IPS-NIHi11 (cell line): Measurements from ENCODE around the gene C1S.

Experiments
- DNase-seq: peaks from one replicate; pipeline ENCODE4 v3.0.0; 2012; ENCODE audit warnings: mixed read lengths, low spot score

C1S gene

GRCh38 chr12:7076493-7076892 is 16.0 kb downstream of the C1S start:
- DNase-seq = no peak

- no peak for DNase-seq
Observed at GRCh38 chr12:7078163-7078562, 17.6 kb downstream of the C1S start.

DNA sequence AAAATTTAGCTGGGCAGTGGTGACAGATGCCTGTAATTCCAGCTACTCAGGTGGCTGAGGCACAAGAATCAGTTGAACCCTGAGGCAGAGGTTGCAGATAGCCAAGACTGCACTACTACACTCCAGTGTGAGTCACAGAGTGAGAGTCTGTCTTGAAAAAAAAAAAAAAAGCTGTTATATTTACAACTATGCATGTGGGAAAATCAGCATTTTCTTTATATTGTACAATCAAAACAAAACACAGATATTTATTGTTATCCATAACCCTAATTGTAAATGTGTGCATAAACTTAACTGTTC is 19.3 kb downstream of the C1S start:
- no peak for DNase-seq

GRCh38 chr12:7081037-7081436 is 20.5 kb downstream of the C1S start:
- no peak for DNase-seq

DNA sequence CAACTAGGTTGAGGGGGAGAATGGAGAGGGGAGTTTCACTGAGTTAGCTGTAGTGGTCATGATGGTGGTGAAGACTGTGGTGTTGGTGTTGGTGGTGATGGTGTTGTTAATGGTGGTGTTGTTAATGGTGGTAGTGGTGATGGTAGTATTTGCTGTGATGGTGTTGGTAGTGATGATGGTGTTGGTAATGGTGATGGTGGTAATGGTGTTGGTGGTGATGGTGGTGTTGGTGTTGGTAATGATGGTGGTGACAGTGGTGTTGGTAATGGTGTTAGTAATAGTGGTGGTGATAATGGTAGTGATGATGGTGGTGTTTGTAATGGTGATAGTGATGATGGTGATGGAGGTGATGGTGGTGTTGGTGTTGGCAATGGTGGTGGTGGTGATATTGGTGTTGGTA is 22.6 kb downstream of the C1S start:
- no peak for DNase-seq

DNA sequence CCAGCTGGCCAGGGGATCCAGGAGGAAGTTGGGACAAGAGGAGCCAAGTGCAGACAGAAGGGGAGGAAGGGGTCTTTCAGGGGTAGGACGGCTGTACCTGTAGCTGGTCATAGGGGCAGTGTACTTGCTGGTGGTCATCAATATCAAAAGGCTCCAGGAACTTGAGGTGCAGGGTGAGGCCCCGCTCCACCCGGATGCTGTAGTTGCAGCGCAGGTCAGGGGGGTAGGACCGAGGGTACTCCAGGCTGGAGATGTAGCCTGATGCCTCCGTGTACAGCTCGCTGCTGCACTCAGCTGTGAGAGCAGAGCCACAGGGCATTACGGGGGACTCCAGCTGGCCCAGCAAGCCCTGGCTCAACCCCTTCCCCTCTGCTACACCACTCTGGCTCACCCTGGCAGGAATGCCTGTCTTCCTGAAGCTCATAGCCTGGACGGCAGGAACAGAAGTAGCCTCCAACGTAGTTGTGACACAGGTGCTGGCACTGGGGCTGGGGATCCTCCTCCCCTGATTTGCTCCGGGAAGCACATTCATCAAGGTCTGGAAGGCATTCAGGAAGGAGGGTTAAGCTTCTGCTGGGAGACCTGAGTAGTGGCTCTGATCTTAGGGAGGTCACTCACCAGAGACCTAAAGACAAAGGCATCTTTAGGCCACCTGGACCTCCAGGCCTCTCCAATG is 28.8 kb downstream of the C1S start:
- DNase-seq = no peak

- DNase-seq = peak; percentile 60
Observed at GRCh38 chr12:7090222-7090998, 29.9 kb downstream of the C1S start.

DNA sequence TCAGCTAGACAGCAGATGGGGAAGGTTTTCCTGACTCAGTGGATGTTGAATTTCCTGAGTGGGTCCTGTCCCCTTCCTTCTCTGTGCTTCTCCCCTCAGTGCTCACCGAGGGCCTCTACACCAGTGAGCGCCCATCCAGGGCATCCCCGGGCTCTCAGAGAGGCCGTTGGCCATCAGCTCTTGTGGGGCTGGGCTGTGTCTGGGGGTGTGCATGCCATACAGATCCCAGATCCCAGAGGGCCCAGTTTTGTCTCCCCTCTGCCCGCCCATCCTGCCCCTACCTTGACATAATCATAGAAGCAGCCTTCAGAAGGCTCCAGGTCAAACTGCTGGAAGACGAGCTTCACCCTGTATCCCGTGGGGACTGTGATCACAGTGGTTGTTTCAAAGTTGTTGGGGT is 30.7 kb downstream of the C1S start:
- DNase-seq = no peak

GRCh38 chr12:7091660-7092228 is 31.2 kb downstream of the C1S start:
- DNase-seq = no peak

DNA sequence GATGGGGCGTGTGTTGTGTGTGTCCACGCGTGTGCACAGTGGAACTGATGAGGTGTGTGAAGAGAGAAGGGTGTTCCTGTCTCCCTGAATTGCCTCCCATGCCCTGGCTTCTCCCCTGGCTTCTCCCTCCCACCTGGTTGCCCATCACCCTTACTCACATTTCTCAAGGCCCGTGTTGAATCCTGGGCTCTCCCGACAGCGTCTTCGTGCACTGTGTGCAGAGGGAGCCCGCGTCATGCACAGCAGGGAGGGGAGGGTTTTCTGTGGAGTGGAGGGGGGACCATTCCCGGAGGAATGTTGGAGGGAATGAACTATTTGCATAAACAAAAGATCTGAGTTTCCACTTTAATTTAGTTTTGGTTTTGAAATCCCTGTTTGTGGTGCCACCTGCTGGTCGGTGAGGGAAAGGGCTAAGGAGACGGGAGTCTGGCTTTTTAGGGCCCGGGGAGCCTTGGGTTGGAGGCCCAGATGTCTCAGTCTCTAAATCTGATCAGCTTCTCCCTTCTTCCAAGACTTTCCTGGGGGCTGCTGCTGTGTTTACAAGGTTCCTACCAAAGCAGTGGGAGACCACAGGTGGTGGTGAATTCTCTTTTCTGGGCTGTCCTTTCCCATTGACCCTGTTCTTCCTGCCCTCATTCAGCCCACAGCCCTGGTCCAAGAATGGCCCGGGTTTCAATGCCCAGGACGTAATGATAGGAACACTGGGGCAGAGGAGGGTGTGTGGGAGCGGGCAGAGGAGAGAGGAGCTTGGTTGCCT is 31.9 kb downstream of the C1S start, which contains the start of gene C1R:
Gene C1R (minus strand): TSS at position 217 of the 757 bp plus-strand sequence. CDS start 57 bp downstream, at position 160.
- peak; percentile 81 for DNase-seq

- no peak for DNase-seq
Observed at GRCh38 chr12:7092986-7093460, 32.5 kb downstream of the C1S start.

DNA sequence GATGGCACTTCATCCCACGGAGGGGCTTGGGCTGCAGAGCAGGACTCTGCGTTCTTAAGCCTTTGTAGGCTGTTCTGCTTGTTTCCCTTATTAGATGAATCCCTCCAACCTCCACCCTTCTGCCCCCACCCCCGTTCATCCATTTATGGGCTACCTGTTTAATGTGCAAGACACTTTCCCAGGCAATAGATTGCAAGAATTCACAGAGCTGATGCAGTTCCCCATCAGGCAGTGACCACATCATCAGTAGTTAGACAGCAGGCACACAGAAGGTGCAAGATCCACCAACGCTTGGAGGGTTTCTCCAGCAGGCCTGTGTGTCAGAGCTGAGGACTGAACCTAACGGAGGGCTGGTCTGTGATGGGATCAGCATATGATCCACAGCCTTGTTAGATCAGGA is 33.0 kb downstream of the C1S start:
- DNase-seq = no peak

- no peak for DNase-seq
Observed at GRCh38 chr12:7093892-7094291, 33.4 kb downstream of the C1S start.

GRCh38 chr12:7096006-7096932 is 35.8 kb downstream of the C1S start:
- no peak for DNase-seq

DNA sequence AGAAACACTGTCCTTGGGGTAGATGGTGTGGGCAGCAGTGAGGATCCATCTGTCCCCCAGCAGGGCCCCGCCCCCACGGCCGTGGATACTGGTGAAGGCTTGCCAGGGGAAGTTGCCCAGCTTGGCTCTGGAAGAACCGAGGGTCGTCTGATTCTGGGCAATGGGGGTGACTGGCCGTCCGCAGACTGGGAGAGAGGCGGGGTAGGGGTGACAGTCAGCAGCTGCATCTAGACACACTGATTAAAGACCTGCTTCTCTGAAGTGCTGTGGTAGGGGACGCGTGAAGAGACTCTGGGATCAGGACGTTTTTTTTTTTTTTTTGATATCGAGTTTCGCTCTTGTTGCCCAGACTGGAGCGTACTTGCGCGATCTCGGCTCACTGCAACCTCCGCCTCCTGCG is 36.5 kb downstream of the C1S start:
- DNase-seq = no peak

DNA sequence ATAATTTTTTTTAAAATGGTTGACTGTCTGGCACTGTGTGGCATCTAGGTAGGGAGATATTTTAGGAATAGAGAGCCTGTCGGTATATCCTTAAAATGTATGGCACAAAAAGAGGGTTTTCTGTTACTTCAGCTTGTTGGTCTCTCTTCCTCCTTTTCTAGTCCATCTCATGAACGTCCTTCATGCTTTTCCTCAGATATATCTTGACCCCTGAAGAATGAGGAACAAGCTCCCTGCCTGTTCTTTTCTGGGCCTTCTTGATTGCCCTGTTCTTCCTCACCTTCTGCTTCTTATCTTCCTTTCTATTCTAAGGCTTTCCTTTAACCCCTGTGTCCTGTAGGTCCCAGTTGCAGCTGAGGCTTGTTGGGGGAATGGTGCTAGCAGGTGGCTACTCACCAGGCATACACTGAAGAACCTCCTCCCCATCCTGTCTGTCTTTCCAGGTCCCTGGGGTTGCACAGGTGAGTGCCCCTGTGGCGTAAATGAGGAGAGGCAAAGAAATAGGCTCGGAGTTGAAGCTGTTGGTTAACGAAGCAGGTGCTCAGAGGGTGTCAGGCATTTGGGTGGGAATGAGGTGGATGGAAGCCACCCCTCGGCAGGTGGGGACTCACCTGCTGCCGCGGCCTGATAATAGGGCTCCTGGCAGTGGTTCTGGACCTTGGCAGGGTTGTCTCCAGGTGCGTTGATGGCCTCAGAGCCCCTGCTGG is 38.9 kb downstream of the C1S start:
- no peak for DNase-seq

- no peak for DNase-seq
Observed at GRCh38 chr12:7100239-7100638, 39.7 kb downstream of the C1S start.

GRCh38 chr12:7101047-7101693 is 40.7 kb downstream of the C1S start:
- no peak for DNase-seq

- no peak for DNase-seq
Observed at GRCh38 chr12:7101694-7102131, 41.2 kb downstream of the C1S start.

DNA sequence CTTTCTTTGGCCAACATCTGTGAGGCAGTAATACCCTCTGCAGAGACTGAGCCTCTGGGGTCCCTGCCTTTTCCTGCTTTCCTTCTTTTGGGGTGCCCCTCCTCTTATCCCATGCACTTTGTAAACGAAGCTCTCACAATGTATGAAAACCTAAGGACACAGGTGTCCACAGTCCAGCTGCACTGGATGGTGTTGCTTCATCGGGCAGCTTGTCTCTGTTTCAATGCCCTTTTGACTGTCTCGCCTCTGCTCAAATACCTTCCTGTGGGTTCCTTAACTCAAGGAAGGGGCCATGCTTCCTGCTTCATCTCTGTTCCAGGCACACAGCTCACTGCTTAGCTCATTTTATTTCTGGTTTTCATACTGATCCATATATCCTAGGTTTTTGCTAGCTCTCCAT is 42.1 kb downstream of the C1S start:
- no peak for DNase-seq
